Fibroblast of pulmonary artery (primary cell): ENCODE data around the gene NANOS1.

ENCODE experiments used
- DNase-seq: peaks from one replicate; pipeline ENCODE4 v3.0.0-alpha.2; 2010; ENCODE audit warnings: low read depth
- H3K4me3 ChIP-seq: replicated peaks from 2 replicates; pipeline ENCODE4 v1.5.1; 2011; ENCODE audit warnings: low read depth, mild to moderate bottlenecking, control low read depth, low read length, moderate library complexity
- TF ChIP-seq, protein P1 (sequence below): IDR thresholded peaks from 2 replicates; pipeline ENCODE4 v1.5.1; 2011; ENCODE audit warnings: mild to moderate bottlenecking, control low read depth, low read length, inconsistent platforms; ENCODE audit errors: missing control alignments

NANOS1 gene

DNA sequence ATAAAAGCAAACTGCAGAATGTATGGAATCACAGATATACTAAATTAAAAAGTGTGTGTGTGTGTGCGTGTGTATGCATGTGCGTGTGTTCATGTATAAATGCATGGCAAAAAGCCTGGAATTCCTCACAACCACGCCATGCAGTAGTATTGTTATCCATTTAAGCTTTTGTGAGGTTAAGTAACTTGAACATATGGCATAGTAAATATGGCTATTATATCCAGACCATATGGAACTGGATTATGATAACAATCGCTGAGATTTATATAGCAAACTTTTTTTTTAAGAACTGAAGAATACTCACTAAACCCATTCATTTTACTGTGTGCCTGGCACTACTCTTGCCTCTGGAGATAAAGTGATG is 22.3 kb upstream of the NANOS1 start:
- TF ChIP-seq, protein P1, sequence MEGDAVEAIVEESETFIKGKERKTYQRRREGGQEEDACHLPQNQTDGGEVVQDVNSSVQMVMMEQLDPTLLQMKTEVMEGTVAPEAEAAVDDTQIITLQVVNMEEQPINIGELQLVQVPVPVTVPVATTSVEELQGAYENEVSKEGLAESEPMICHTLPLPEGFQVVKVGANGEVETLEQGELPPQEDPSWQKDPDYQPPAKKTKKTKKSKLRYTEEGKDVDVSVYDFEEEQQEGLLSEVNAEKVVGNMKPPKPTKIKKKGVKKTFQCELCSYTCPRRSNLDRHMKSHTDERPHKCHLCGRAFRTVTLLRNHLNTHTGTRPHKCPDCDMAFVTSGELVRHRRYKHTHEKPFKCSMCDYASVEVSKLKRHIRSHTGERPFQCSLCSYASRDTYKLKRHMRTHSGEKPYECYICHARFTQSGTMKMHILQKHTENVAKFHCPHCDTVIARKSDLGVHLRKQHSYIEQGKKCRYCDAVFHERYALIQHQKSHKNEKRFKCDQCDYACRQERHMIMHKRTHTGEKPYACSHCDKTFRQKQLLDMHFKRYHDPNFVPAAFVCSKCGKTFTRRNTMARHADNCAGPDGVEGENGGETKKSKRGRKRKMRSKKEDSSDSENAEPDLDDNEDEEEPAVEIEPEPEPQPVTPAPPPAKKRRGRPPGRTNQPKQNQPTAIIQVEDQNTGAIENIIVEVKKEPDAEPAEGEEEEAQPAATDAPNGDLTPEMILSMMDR: no peak
- no peak overlapping the region for H3K4me3 ChIP-seq
- no peak for DNase-seq

DNA sequence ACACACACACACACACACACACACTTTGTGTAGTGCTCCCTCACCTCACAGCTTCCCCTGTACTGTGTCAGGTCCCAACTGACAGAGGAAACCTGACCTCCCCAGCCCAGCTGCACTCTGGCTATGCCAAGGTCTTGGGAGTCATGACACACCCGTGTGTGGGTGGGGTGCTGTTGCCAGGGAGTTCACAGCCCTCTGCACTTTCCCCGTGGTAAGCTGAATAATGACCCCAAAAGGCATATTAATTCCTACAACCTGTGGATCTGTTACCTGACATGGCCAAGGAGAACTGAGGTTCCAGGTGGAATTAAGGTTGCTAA is 8.9 kb upstream of the NANOS1 start:
- TF ChIP-seq, protein P1: no peak
- no peak for DNase-seq

DNA sequence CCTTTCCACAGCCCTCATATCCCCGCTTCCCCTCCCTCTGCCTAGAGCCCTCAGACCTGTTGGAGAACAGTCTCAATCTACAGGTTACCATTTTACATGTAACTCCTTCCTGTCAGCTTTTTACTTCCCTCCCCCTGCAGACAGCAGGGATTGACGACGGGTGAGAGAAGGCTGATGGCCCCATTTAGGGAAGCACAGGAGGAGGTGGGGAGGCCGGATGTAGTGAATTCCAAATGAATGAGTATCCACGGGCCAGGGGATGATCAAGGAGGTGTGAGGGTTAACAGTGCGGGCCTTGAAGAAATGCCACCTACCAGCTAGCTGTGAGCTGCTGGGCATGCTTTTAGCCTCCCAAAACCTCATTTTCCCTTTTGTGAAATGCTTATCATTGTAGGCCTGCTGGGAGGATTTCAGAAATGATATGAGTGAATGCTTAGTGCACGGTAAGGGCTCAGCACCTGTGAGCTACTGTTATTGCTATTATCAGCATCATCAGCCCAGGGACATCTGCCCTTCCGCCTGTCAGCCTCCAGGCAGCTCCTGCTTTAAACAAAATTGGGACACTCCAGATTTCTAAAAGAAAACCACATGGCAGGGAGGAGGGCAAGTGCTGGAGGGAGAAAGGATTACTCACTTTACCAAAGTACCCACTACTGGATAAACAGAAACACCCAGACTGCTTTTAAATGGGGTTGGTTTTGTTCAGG is 6.5 kb upstream of the NANOS1 start:
- TF ChIP-seq, protein P1: no peak
- H3K4me3 ChIP-seq: no peak overlapping the region
- DNase-seq: peak; percentile 46

More for the DNA sequence above, 8.9 kb upstream of the NANOS1 start:
- H3K4me3 ChIP-seq: no peak overlapping the region

DNA sequence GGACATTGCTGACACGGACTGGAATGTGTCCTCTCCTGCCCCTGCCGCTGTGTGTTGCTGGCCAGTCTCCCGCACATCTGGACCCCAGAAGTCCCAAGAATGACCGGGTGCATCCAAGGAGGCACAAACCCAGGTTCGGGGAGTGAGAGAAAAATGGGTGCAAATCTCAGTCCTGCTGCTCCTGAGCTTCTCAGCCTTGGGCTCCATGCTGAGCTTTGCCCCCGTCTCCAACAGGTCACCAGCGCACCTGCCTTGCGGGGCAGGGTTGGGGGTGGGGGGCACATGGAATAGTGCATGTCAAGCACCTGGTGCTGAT is 6.0 kb upstream of the NANOS1 start:
- no peak overlapping the region for H3K4me3 ChIP-seq
- no peak for DNase-seq
- TF ChIP-seq, protein P1: no peak

DNA sequence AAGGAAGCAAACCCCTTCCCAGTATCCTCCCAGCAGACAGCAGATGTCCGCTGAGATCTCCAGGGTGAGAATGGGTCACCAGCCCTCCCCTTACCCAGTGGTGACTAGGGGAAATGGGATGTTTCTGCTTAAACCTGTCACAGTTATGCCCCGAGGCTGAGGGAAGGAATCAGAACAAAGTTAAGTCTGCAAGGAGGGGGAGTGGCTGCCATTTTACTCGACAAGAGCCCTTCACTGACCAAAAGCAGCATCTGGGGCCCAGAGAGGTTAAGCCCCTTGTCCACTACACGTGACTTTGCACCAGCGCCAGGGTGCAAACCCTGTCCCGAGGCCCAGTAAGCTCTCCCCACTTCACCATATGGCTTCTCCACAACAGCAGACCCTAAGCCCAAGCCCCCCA is 4.6 kb upstream of the NANOS1 start:
- TF ChIP-seq, protein P1: no peak
- H3K4me3 ChIP-seq: no peak overlapping the region
- DNase-seq: no peak

DNA sequence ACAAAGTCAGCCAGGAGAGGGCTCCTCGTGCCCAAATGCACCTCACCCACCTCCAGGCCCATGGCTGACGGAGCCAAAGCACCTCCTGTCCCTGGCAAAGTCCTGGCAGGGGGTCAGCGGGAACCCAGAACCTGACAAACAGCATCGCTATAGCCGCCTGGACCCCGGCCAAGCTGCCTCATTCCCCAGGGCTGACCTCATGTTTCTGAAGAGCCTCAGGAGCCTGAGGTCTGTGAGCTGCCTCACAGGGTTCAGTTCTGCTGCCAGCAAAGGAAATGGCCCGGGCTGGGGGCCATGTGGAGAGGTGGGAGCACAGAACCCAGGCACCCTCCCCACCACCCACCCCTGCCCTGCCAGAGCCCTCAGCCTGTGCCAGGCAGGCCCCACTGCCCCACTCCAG is 4.2 kb upstream of the NANOS1 start:
- DNase-seq: peak; percentile 79
- TF ChIP-seq, protein P1: peak; percentile 9
- no peak overlapping the region for H3K4me3 ChIP-seq

DNA sequence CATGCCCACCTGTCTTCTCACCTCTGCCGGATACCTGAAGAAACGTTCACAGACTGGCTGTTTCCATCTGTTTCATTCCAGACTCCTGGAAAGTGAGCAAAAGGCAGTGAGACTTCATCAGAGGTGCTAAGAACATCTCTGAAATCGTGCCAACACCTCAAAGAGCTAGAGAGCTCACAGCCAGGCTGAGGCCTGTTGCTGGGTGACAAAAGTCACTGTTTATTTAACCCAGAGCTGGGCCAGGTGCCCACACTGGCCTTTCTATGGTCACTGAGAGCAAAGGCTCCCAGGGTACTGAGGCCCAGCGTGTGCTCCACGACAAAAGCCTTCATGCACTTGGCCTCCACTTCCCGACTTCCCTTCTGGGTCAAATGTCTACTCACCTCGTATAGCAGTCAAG is 3.7 kb upstream of the NANOS1 start:
- TF ChIP-seq, protein P1: no peak
- DNase-seq: no peak
- H3K4me3 ChIP-seq: no peak overlapping the region
